HG02970 (cell line): ENCODE data around the gene TUBB4B.

Experiments
- ATAC-seq: cut with Tn5 transposase; IDR thresholded peaks from one replicate; pipeline ENCODE4 v1.9.1; 2021; ENCODE audit warnings: mild to moderate bottlenecking, moderate library complexity, moderate number of reproducible peaks; ENCODE audit not compliant: unreplicated experiment, low FRiP score

The TUBB4B gene

DNA sequence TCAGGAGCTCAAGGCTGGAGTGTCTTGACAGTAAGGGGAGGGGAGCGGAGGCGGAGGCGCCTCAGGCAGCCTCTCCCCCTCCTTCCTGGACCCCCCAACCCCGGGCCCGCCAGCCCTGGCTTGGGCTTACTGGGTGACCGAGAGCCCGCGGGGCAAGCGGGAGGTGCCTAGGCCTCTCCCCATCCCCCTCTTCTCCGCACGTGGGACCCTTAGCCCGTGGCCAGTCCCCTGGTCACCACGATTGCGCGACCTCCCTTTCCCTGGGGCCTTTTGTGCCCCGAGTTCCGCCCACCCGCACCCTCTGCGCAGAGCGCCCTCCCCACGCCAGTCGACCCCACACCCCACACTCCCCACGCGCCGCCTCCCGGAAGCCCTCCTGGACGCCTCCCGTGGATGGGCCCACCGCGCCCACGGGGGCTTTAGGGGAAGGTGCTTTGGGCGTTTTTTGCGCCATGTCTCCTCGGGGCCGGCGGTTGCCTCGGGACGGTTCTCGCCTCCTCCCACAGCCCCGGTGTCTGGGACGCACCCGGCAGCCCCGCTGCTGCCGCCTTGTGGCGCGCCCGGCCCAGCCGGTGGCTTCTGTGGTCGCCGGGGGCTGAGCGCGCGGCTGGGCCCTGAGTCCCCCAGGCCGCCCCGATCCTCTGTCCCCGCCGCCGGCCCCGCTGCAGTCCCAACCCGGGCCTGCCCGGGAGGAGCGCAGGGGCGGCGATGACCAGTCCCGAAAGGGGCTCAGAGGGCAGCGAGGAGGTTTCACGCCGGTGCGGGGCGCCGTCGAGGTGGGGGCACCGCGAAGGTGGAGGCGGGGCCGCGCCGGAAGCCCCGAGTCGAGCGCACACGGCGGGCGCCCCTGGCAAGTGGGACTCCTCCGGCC is 39.6 kb downstream of the TUBB4B start:
- no peak for ATAC-seq

DNA sequence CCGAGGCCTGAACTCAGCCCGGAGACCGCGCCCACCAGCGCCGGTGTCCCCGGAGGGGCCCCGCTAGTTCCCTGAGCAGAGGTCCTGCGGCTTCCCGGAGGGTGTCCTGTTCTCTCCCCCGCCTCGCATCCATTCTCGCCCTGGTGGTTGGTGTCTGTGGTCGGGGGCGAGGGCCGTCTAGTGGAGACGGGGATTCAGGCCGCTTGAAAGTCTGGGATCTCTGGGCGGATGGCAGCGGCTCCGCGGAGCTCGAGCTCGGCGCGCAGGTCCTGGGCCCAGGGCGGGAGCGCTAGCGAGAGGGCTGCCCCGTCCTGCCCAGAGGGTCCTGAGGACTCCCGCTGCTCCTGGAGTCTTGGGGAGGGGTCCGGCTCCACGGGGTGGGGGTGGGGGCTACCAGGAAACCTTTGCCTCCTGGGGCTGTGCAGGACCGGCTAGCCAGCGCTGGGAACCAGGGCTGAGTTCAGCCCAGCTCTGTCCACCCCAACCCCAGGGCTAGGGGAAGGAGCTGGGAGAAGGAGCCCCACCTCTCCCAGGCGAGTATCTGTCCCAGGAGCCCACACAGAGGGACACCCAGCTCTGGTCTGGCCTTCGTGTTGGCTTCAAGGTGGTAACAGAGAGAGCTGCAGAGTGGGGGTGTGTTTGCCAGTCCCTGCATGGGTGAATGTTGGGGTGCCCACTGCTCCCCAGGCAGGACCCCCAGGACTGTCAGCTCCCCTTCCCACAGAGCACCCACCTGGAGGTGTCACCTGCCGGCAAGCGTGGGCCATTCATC is 40.4 kb downstream of the TUBB4B start:
- no peak for ATAC-seq

DNA sequence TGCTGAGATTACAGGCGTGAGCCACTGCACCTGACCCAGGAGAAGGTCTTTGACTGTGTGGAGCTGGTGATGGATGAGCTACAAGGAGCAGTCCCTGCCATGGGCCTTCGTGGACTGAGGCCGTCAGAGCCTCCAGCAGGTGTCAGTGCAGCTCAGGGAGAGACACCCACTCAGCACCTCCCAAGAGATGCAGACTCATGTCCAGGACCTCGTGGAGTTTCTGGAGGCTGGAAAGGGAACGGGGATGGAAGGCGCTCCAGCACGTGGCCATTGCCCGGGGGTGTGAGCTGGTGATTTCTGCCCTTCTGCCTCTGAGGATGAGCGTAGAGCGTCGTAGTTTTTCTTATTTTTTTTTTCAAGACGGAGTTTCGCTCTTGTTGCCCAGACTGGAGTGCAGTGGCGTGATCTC is 45.9 kb downstream of the TUBB4B start:
- ATAC-seq, result no peak

DNA sequence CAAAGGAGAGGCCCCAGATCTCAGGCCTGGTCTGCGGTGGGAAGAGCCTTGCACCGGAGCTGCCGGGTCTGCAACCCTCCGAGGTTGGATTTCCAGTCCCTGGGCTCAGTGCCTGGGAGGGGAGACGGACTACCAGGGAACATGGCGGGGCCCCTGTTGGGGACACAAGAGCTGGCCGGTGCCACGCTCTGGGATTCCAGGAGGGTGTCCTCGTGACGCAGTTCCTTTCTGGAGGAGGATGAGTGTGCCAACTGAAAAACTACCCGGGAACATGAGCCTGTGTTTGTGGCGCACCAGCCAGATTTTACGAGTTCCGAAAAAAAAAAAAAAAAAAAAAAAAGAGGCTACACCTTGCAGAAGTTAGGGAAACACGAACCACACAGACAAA is 52.0 kb downstream of the TUBB4B start:
- ATAC-seq, result no peak
